GM23248 (cell line): ENCODE results near the gene HAS3.

Experiments used
- EZH2 ChIP-seq: fragments of 200-600 bp; sonication (generic); IDR thresholded peaks from 2 replicates; pipeline ENCODE4 v1.6.1; 2018; ENCODE audit warnings: antibody characterized with exemption, mild to moderate bottlenecking; ENCODE audit not compliant: insufficient read depth, poor library complexity, severe bottlenecking
- EZH2phosphoT487 ChIP-seq: fragments of 200-600 bp; sonication (generic); IDR thresholded peaks from 2 replicates; pipeline ENCODE4 v1.6.1; 2018; ENCODE audit warnings: antibody characterized with exemption, moderate library complexity, mild to moderate bottlenecking, low read depth; ENCODE audit not compliant: insufficient read depth

DNA sequence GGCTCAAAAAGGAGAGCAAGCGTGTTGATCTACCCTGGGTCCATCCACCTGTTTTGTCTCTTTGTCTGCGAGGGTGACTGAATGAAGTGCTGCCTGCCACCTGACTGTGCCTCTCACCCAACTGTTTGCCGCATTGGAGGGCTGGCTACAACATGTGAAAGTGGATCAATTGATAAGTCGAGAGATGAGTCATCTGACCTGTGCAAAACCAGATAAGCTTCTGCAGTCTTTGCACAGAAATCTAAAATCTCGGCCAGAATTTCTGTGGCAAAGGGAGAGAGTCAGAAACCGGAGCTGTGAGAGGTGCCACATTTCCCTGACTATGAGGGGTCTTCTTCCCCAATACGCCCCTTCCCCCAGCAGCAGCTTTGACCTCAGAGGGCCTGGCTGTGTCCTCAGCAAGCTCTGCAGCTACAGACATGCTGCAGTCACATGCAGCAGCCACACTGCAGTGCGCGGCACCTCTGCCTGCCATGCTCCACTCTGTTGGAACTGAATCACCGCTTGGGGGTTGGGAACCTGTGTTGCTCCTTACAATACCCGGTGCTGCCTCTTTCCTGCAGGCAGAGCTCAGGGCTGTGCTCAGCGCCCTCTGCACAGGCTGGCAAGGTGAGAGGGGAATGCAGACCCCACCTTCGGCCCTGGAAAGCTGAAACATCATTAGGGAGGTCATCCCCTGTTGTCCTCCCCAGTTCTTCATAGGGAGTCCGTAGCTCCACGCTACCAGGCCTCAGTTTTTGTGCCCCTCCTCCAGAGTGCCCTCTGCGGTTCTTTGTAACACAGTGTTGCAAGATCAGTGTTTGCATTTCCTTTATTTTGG lies 16.2 kb upstream of the HAS3 start:
- TF ChIP-seq EZH2: no peak
- TF ChIP-seq EZH2phosphoT487: no peak
